SK-N-MC (cell line): ENCODE data around the gene BAG2.

Experiments
- EZH2 ChIP-seq: fragments of 200-600 bp; sonication (generic); IDR thresholded peaks from one replicate; pipeline ENCODE4 v1.6.1; 2017; ENCODE audit warnings: antibody characterized with exemption
- POLR2AphosphoS5 ChIP-seq: IDR thresholded peaks from 2 replicates; pipeline ENCODE4 v1.6.1; 2012; ENCODE audit warnings: mild to moderate bottlenecking, low read depth, low read length, borderline replicate concordance

- TF ChIP-seq POLR2AphosphoS5 = no peak
- TF ChIP-seq EZH2 = no peak
Observed at GRCh38 chr6:57198926-57199636, 27.0 kb downstream of the BAG2 start.
